Measurements from ENCODE around the gene PPP1R3C. TPM values are rescaled to one million over a fixed set of nuclear protein-coding genes. Genes with fewer than 3 reads are reported as not detected.

PPP1R3C gene
- total and polyA plus RNA-seq, 4 donors = 2.2 to 88.4 (median 11.8) TPM

GRCh38 chr10:91596825-91597196 lies 36.1 kb downstream of the PPP1R3C start:
- peaks cover 0 to 62% (median 47%) of the 10 kb centered on the region in 5 donors for H3K4me1 ChIP-seq (ENCODE audit: control insufficient read depth in 5 of 5, insufficient read depth in 5 of 5, low read length in 5 of 5)
- no peak overlapping the region for H3K4me3 ChIP-seq
- H3K9me3 ChIP-seq (ENCODE audit: control insufficient read depth in 4 of 4, insufficient read depth in 3 of 4, low read length in 3 of 4) = no peaks in the 10 kb centered on the region
- H3K36me3 ChIP-seq (ENCODE audit: control insufficient read depth in 4 of 4, insufficient read depth in 4 of 4, low read length in 4 of 4) = no peaks in the 10 kb centered on the region
- H3K9ac ChIP-seq (ENCODE audit: insufficient read depth in 1 of 2, low read length in 2 of 2) = peak overlapping the region in 1 of 2 donors; percentile 35
- 39 to 72% methylated on average over 1 of the region's 1 CpG for WGBS, 2 donors
- no peak for TF ChIP-seq CTCF (IDR thresholded peaks at IDR 0.05; ENCODE audit: control extremely low read depth, extremely low read depth)
- no peak for ATAC-seq (ENCODE audit: insufficient read depth, low FRiP score)
- DNase-seq = no peak
- peak overlapping the region in 1 of 2 donors; percentile 67 for H3K27ac ChIP-seq (ENCODE audit: low read depth in 1 of 2, low read length in 1 of 2)
- no peaks in the 10 kb centered on the region for H3K27me3 ChIP-seq (ENCODE audit: control insufficient read depth in 3 of 3, insufficient read depth in 3 of 3, low read length in 2 of 3)

- no peak overlapping the region for H3K4me3 ChIP-seq
- DNase-seq (no peak), ATAC-seq (ENCODE audit: insufficient read depth, low FRiP score) (no peak)
- no peaks in the 10 kb centered on the region for H3K27me3 ChIP-seq (ENCODE audit: control insufficient read depth in 3 of 3, insufficient read depth in 3 of 3, low read length in 2 of 3)
- no peaks in the 10 kb centered on the region for H3K36me3 ChIP-seq (ENCODE audit: control insufficient read depth in 4 of 4, insufficient read depth in 4 of 4, low read length in 4 of 4)
- TF ChIP-seq CTCF (IDR thresholded peaks at IDR 0.05; ENCODE audit: control extremely low read depth, extremely low read depth) = no peak
- H3K9me3 ChIP-seq (ENCODE audit: control insufficient read depth in 4 of 4, insufficient read depth in 3 of 4, low read length in 3 of 4) = no peaks in the 10 kb centered on the region
- H3K27ac ChIP-seq (ENCODE audit: low read depth in 1 of 2, low read length in 1 of 2) = no peak overlapping the region
- no peak overlapping the region for H3K9ac ChIP-seq (ENCODE audit: insufficient read depth in 1 of 2, low read length in 2 of 2)
- 92% methylated on average over 2 of the region's 2 CpGs for WGBS, 2 donors
- H3K4me1 ChIP-seq (ENCODE audit: control insufficient read depth in 5 of 5, insufficient read depth in 5 of 5, low read length in 5 of 5) = peaks cover 10 to 90% (median 73%) of the 10 kb centered on the region in 5 donors
Observed at GRCh38 chr10:91593834-91594233, 39.0 kb downstream of the PPP1R3C start.

- ATAC-seq (ENCODE audit: insufficient read depth, low FRiP score) (no peak), DNase-seq (no peak)
- Histone ChIP-seq H3K27ac (ENCODE audit: low read depth in 1 of 2, low read length in 1 of 2) (no peak overlapping the region), H3K27me3 (ENCODE audit: control insufficient read depth in 3 of 3, insufficient read depth in 3 of 3, low read length in 2 of 3) (no peaks in the 10 kb centered on the region), H3K4me3 (no peak overlapping the region), H3K4me1 (ENCODE audit: control insufficient read depth in 5 of 5, insufficient read depth in 5 of 5, low read length in 5 of 5) (peaks cover 10 to 92% (median 74%) of the 10 kb centered on the region in 5 donors), H3K36me3 (ENCODE audit: control insufficient read depth in 4 of 4, insufficient read depth in 4 of 4, low read length in 4 of 4) (no peaks in the 10 kb centered on the region), H3K9me3 (ENCODE audit: control insufficient read depth in 4 of 4, insufficient read depth in 3 of 4, low read length in 3 of 4) (no peaks in the 10 kb centered on the region), H3K9ac (ENCODE audit: insufficient read depth in 1 of 2, low read length in 2 of 2) (peak overlapping the region in 1 of 2 donors; percentile 43)
- 87 to 92% methylated on average over 8 of the region's 8 CpGs for WGBS, 2 donors
- no peak for TF ChIP-seq CTCF (IDR thresholded peaks at IDR 0.05; ENCODE audit: control extremely low read depth, extremely low read depth)
Observed at GRCh38 chr10:91593366-91593765, 39.5 kb downstream of the PPP1R3C start.

Measured in lung (tissue), 12 donors.